ENCODE data around the gene CIAO3. TPM values are rescaled to one million over a fixed set of nuclear protein-coding genes. Genes with fewer than 3 reads are reported as not detected.

The CIAO3 gene
- polyA plus RNA-seq, 1 donor (not counting 4 experiments of a cell fraction or from before 2014, with no cell fraction given), result 24.9 TPM

- Histone ChIP-seq H3K9me1 (ENCODE audit: control insufficient read depth, extremely low read depth, insufficient read depth, low read length) (no peaks in the 10 kb centered on the region), H3K27me3 (ENCODE audit: control insufficient read depth, extremely low read depth, insufficient read depth, low read length) (no peaks in the 10 kb centered on the region), H2AFZ (ENCODE audit: control insufficient read depth, low read length) (no peak overlapping the region), H3K4me1 (ENCODE audit: control insufficient read depth, extremely low read depth, insufficient read depth, low read length) (peaks cover 37% of the 10 kb centered on the region), H3K4me3 (ENCODE audit: control insufficient read depth in 2 of 3, extremely low read depth in 1 of 3, insufficient read depth in 2 of 3, low read depth in 1 of 3, low read length in 3 of 3) (peak overlapping the region; percentile 56 to 89 (median 88)), H3K4me2 (ENCODE audit: control insufficient read depth, extremely low read depth, insufficient read depth, low read depth, low read length) (peak overlapping the region; percentile 86), H3K79me2 (ENCODE audit: control insufficient read depth, insufficient read depth, low read length) (peaks cover 37% of the 10 kb centered on the region), H3K9me3 (ENCODE audit: control insufficient read depth, low read depth, low read length) (no peaks in the 10 kb centered on the region), H4K20me1 (ENCODE audit: control insufficient read depth, extremely low read depth, insufficient read depth, low read length) (peaks cover 16% of the 10 kb centered on the region), H3K27ac (ENCODE audit: control insufficient read depth, insufficient read depth, low read length) (no peak overlapping the region), H3K9ac (ENCODE audit: control insufficient read depth, extremely low read depth, insufficient read depth, low read length) (peak overlapping the region; percentile 82), H3K36me3 (ENCODE audit: control insufficient read depth in 2 of 2, extremely low read depth in 1 of 2, insufficient read depth in 2 of 2, low read length in 2 of 2) (peaks cover 10 to 37% of the 10 kb centered on the region in 2 experiments)
- dilution Hi-C loops (cut with MboI; ENCODE audit: extremely low pct_ligation_motif_present, low sequenced_read_pairs), result no loop called here
- FAIRE-seq (no peak), DNase-seq (ENCODE audit: low read depth, low spot score) (no peak)
- TF ChIP-seq, protein P1, sequence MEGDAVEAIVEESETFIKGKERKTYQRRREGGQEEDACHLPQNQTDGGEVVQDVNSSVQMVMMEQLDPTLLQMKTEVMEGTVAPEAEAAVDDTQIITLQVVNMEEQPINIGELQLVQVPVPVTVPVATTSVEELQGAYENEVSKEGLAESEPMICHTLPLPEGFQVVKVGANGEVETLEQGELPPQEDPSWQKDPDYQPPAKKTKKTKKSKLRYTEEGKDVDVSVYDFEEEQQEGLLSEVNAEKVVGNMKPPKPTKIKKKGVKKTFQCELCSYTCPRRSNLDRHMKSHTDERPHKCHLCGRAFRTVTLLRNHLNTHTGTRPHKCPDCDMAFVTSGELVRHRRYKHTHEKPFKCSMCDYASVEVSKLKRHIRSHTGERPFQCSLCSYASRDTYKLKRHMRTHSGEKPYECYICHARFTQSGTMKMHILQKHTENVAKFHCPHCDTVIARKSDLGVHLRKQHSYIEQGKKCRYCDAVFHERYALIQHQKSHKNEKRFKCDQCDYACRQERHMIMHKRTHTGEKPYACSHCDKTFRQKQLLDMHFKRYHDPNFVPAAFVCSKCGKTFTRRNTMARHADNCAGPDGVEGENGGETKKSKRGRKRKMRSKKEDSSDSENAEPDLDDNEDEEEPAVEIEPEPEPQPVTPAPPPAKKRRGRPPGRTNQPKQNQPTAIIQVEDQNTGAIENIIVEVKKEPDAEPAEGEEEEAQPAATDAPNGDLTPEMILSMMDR (optimal IDR thresholded peaks at IDR 0.05 in 1 of 3, IDR thresholded peaks at IDR 0.05 in 1 of 3, conservative IDR thresholded peaks at IDR 0.05 in 1 of 3; ENCODE audit: extremely low read depth in 1 of 3, insufficient read depth in 2 of 3, low read length in 3 of 3), result no peak
- no peak for TF ChIP-seq EZH2 (IDR thresholded peaks at IDR 0.05; ENCODE audit: low read length)
Observed at GRCh38 chr16:681746-682427, 58.9 kb downstream of the CIAO3 start.

- peaks cover 45% of the 10 kb centered on the region for H3K4me1 ChIP-seq (ENCODE audit: control insufficient read depth, extremely low read depth, insufficient read depth, low read length)
- DNase-seq (ENCODE audit: low read depth, low spot score) (no peak), FAIRE-seq (no peak)
Observed at GRCh38 chr16:680967-681745, 59.6 kb downstream of the CIAO3 start.

More at GRCh38 chr16:680967-681745, 59.6 kb downstream of the CIAO3 start:
- Histone ChIP-seq H3K79me2 (ENCODE audit: control insufficient read depth, insufficient read depth, low read length) (peaks cover 37% of the 10 kb centered on the region), H3K27ac (ENCODE audit: control insufficient read depth, insufficient read depth, low read length) (peak overlapping the region; percentile 64), H3K4me3 (ENCODE audit: control insufficient read depth in 2 of 3, extremely low read depth in 1 of 3, insufficient read depth in 2 of 3, low read depth in 1 of 3, low read length in 3 of 3) (peak overlapping the region; percentile 56 to 89 (median 88)), H3K27me3 (ENCODE audit: control insufficient read depth, extremely low read depth, insufficient read depth, low read length) (no peaks in the 10 kb centered on the region), H3K9me3 (ENCODE audit: control insufficient read depth, low read depth, low read length) (no peaks in the 10 kb centered on the region), H4K20me1 (ENCODE audit: control insufficient read depth, extremely low read depth, insufficient read depth, low read length) (peaks cover 16% of the 10 kb centered on the region), H3K9ac (ENCODE audit: control insufficient read depth, extremely low read depth, insufficient read depth, low read length) (peak overlapping the region; percentile 82), H2AFZ (ENCODE audit: control insufficient read depth, low read length) (no peak overlapping the region), H3K4me2 (ENCODE audit: control insufficient read depth, extremely low read depth, insufficient read depth, low read depth, low read length) (peak overlapping the region; percentile 86), H3K36me3 (ENCODE audit: control insufficient read depth in 2 of 2, extremely low read depth in 1 of 2, insufficient read depth in 2 of 2, low read length in 2 of 2) (peaks cover 10 to 29% of the 10 kb centered on the region in 2 experiments), H3K9me1 (ENCODE audit: control insufficient read depth, extremely low read depth, insufficient read depth, low read length) (no peaks in the 10 kb centered on the region)
- dilution Hi-C loops (cut with MboI; ENCODE audit: extremely low pct_ligation_motif_present, low sequenced_read_pairs), result no loop called here
- no peak for TF ChIP-seq EZH2 (IDR thresholded peaks at IDR 0.05; ENCODE audit: low read length)
- TF ChIP-seq, protein P1 (optimal IDR thresholded peaks at IDR 0.05 in 1 of 3, IDR thresholded peaks at IDR 0.05 in 1 of 3, conservative IDR thresholded peaks at IDR 0.05 in 1 of 3; ENCODE audit: extremely low read depth in 1 of 3, insufficient read depth in 2 of 3, low read length in 3 of 3), result peak in 1 of 3 experiments; percentile 39
